K562 (cell line): ENCODE data around the gene ARHGEF17. TPM values are rescaled to one million over a fixed set of nuclear protein-coding genes. Genes with fewer than 3 reads are reported as not detected.

Experiments
- HMGN3 ChIP-seq: IDR thresholded peaks from 2 replicates; pipeline ENCODE4 v1.6.1; 2011; ENCODE audit warnings: borderline replicate concordance, low read depth, mild to moderate bottlenecking, mixed read lengths, low read length; ENCODE audit not compliant: insufficient read length; ENCODE audit errors: extremely low read depth
- MAZ ChIP-seq, 2 experiments: fragments of 450-650 bp in 1 of 2; sonication (generic) in 1 of 2; formaldehyde crosslinking; IDR thresholded peaks in 1 of 2; conservative IDR thresholded peaks in 1 of 2; 2 replicates each; pipeline versions ENCODE4 v1.4.0 to v1.5.0; 2020; ENCODE audit warnings: mild to moderate bottlenecking in 1 of 2, missing genetic modification reagents in 1 of 2
- MTA1 ChIP-seq: fragments of 450-650 bp; IDR thresholded peaks from 2 replicates; pipeline ENCODE4 v1.6.1; 2017; ENCODE audit warnings: borderline replicate concordance
- MYC ChIP-seq, 2 experiments: fragments of 250-450 bp in 1 of 2; sonication (Bioruptor Pico) in 1 of 2; IDR thresholded peaks; 2 replicates each; pipeline versions ENCODE4 v1.5.1 to v1.6.1; 2012 to 2021; ENCODE audit warnings: low read depth in 2 of 2, borderline replicate concordance in 1 of 2, improper control_type of control experiment in 1 of 2, low read length in 1 of 2, mild to moderate bottlenecking in 1 of 2, moderate library complexity in 1 of 2
- RCOR1 ChIP-seq, 2 experiments: IDR thresholded peaks; 2 replicates each; pipeline ENCODE4 v1.6.1; 2012; ENCODE audit warnings: low read depth in 2 of 2, low read length in 2 of 2, borderline replicate concordance in 1 of 2, improper control_type of control experiment in 1 of 2
- SIN3B ChIP-seq: fragments of 450-650 bp; IDR thresholded peaks from 2 replicates; pipeline ENCODE4 v1.6.1; 2017; ENCODE audit warnings: low read depth, mild to moderate bottlenecking, moderate library complexity
- VEZF1 ChIP-seq: fragments of 200-800 bp; sonication (Bioruptor generic); IDR thresholded peaks from 2 replicates; pipeline ENCODE4 v1.6.1; 2017; ENCODE audit warnings: missing genetic modification characterization, missing compliant biosample characterization
- ZNF165 ChIP-seq: fragments of 250-450 bp; sonication (Bioruptor Pico); IDR thresholded peaks from 2 replicates; pipeline ENCODE4 v1.4.0; 2020; ENCODE audit warnings: borderline replicate concordance
- ZNF609 ChIP-seq: sonication (generic); formaldehyde crosslinking; IDR thresholded peaks from 2 replicates; pipeline ENCODE4 v1.8.1; 2023; ENCODE audit warnings: missing genetic modification reagents, mild to moderate bottlenecking, borderline replicate concordance
- polyA plus RNA-seq, 8 experiments: library from polyadenylated mRNA; depleted of rRNA in 4 of 8; stranded (reverse) in 5 of 8; unstranded in 3 of 8; fragments of >200 nt; fragmentation: Nextera tagmentation in 2 of 8; fragmentation: Illumina TruSeq in 1 of 8; extraction: Ambion mirVana in 2 of 8; extraction: Trizol in 1 of 8; gene quantifications; 2 replicates each; pipeline versions ENCODE4 v1.2.1 to v1.2.3, GENCODE V29; 2011 to 2014; ENCODE audit warnings: inconsistent platforms in 1 of 8, missing spikeins in 1 of 8
- total RNA-seq, 7 experiments: library from RNA; depleted of rRNA in 6 of 7; stranded (reverse); fragments of >200 nt in 6 of 7; fragmentation: Illumina TruSeq in 2 of 7; extraction: Trizol in 2 of 7; gene quantifications; 2 replicates each; pipeline versions ENCODE4 v1.2.1 to v1.2.3, GENCODE V29; 2011 to 2021; ENCODE audit warnings: low replicate concordance in 1 of 7

ARHGEF17 gene
- total and polyA plus RNA-seq, 9 of the 15 experiments (the other 6 are each of a cell fraction or from before 2014, with no cell fraction given) = 0.04 to 0.68 (median 0.10) TPM; not detected in 2

- TF ChIP-seq ZNF609 (CRISPR knock-in tag) (0 out of 2 replicates have a peak, but pooled peaks have one; percentile 29), MYC (IDR thresholded peaks at IDR 0.05; ENCODE audit: low read depth, low read length) (peak; percentile 43; the same call in 1 of the 2 replicates), MYC (CRISPR knock-in tag; IDR thresholded peaks at IDR 0.05; ENCODE audit: borderline replicate concordance, low read depth) (no peak), HMGN3 (peak; percentile 45), MAZ (CRISPR knock-in tag; conservative IDR thresholded peaks at IDR 0.05 in 1 of 2, IDR thresholded peaks at IDR 0.05 in 1 of 2) (peak; percentile 42 to 84; a peak in 2 of 4 replicates), MTA1 (peak; percentile 50; the same call in 1 of the 2 replicates), SIN3B (no peak), RCOR1 (IDR thresholded peaks at IDR 0.05; ENCODE audit: borderline replicate concordance in 1 of 2, low read depth in 2 of 2, low read length in 2 of 2) (0 out of 4 replicates have a peak, but pooled peaks of 1 of the 2 experiments have one; percentile 31), ZNF165 (CRISPR knock-in tag) (no peak), VEZF1 (CRISPR knock-in tag) (peak; percentile 76)
- TF ChIP-seq, all 486 proteins: peak for 36
Measured at GRCh38 chr11:73384872-73385689, 77.0 kb downstream of the ARHGEF17 start (continued).
